ENCODE measurements around the gene ZFAND2A.

The ZFAND2A gene

GRCh38 chr7:1104516-1105179 lies 55.3 kb downstream of the ZFAND2A start:
- no peak for DNase-seq

- DNase-seq: no peak
These were observed 56.0 kb downstream of the ZFAND2A start for GRCh38 chr7:1103789-1104515.

GRCh38 chr7:1103009-1103788 lies 56.8 kb downstream of the ZFAND2A start:
- DNase-seq: no peak
